Testis (tissue), 2 donors: ENCODE measurements around the gene GNAI3.

ENCODE experiments used
- POLR2A ChIP-seq: fragments of 450-650 bp; IDR thresholded peaks from one replicate; pipeline ENCODE4 v1.6.1; 2017; ENCODE audit warnings: antibody characterized with exemption, mild to moderate bottlenecking, moderate library complexity
- TF ChIP-seq, protein P1 (sequence below), 3 experiments: fragments of 450-650 bp in 2 of 3; fragments of 200-600 bp in 1 of 3; sonication (generic) in 1 of 3; IDR thresholded peaks; one replicate each; pipeline ENCODE4 v1.5.1; 2016 to 2019; ENCODE audit warnings: antibody characterized with exemption in 3 of 3, mild to moderate bottlenecking in 2 of 3, moderate library complexity in 1 of 3

DNA sequence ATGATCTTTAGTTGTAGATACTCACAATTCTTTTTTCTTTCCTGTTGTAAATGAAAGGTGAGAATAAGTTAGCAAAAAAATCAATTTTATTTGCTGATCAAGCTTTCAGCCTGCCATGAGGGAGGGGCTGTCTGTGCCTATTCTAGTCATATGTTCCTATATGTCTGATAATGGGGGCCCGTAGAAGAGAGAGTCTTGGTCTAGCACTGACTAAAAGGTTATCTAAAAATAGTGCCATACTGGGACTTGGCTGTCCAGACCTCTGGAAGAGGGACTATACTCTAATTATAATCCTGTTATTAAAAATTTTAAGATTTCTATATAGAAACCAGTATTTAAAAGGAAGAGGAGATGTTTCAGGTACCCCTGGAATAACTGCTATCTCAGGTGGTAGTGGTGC is 18.6 kb downstream of the GNAI3 start:
- TF ChIP-seq POLR2A: no peak
- TF ChIP-seq, protein P1, sequence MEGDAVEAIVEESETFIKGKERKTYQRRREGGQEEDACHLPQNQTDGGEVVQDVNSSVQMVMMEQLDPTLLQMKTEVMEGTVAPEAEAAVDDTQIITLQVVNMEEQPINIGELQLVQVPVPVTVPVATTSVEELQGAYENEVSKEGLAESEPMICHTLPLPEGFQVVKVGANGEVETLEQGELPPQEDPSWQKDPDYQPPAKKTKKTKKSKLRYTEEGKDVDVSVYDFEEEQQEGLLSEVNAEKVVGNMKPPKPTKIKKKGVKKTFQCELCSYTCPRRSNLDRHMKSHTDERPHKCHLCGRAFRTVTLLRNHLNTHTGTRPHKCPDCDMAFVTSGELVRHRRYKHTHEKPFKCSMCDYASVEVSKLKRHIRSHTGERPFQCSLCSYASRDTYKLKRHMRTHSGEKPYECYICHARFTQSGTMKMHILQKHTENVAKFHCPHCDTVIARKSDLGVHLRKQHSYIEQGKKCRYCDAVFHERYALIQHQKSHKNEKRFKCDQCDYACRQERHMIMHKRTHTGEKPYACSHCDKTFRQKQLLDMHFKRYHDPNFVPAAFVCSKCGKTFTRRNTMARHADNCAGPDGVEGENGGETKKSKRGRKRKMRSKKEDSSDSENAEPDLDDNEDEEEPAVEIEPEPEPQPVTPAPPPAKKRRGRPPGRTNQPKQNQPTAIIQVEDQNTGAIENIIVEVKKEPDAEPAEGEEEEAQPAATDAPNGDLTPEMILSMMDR (IDR thresholded peaks at IDR 0.05): no peak
